HG03558 (cell line): ENCODE results near the gene RABEP2.
"Not testable (repeated sequence)": the region's sequence is repeated elsewhere in the genome, so short reads cannot be mapped to it uniquely, and the experiment has no call there.

ENCODE experiments used
- ATAC-seq: cut with Tn5 transposase; IDR thresholded peaks from one replicate; pipeline ENCODE4 v1.9.1; 2021; ENCODE audit warnings: moderate number of reproducible peaks; ENCODE audit not compliant: unreplicated experiment; ENCODE audit errors: extremely low read depth

Gene RABEP2

GRCh38 chr16:28935346-28935745, 10.3 kb upstream of the RABEP2 start:
- ATAC-seq: no peak

- no peak for ATAC-seq
Observed at GRCh38 chr16:28933171-28933570, 8.1 kb upstream of the RABEP2 start.

GRCh38 chr16:28932339-28933141, 7.5 kb upstream of the RABEP2 start:
- no peak for ATAC-seq

- ATAC-seq: no peak
Observed at GRCh38 chr16:28931801-28932225, 6.8 kb upstream of the RABEP2 start, which contains the start of gene CD19. CD19 (plus strand) TSS chr16:28931971; CDS start chr16:28932001, 30 bp downstream.

- ATAC-seq: no peak
Observed at GRCh38 chr16:28930652-28931051, 5.6 kb upstream of the RABEP2 start.

GRCh38 chr16:28930203-28930602, 5.2 kb upstream of the RABEP2 start:
- ATAC-seq: no peak

GRCh38 chr16:28927815-28928214, 2.8 kb upstream of the RABEP2 start:
- ATAC-seq: no peak

- not testable (repeated sequence) for ATAC-seq
Observed at GRCh38 chr16:28926284-28926683, 1.2 kb upstream of the RABEP2 start.

- peak; percentile 16 for ATAC-seq
Observed at GRCh38 chr16:28925386-28926228, 569 bp upstream of the RABEP2 start.

GRCh38 chr16:28924399-28924761, 658 bp downstream of the RABEP2 start:
- ATAC-seq: no peak

- peak; percentile 40 for ATAC-seq
Observed at GRCh38 chr16:28923652-28924398, 1.2 kb downstream of the RABEP2 start.

GRCh38 chr16:28923231-28923587, 1.8 kb downstream of the RABEP2 start:
- ATAC-seq: no peak

GRCh38 chr16:28918698-28919097, 6.3 kb downstream of the RABEP2 start:
- no peak for ATAC-seq

- no peak for ATAC-seq
Observed at GRCh38 chr16:28917095-28917494, 7.9 kb downstream of the RABEP2 start.

GRCh38 chr16:28915181-28915580, 9.9 kb downstream of the RABEP2 start:
- ATAC-seq: no peak

GRCh38 chr16:28913946-28914724, 10.9 kb downstream of the RABEP2 start:
- ATAC-seq: no peak

GRCh38 chr16:28912558-28912957, 12.5 kb downstream of the RABEP2 start:
- ATAC-seq: no peak

- no peak for ATAC-seq
Observed at GRCh38 chr16:28910086-28911031, 14.7 kb downstream of the RABEP2 start.
